ENCODE measurements around the gene GNAQ.

The GNAQ gene

DNA sequence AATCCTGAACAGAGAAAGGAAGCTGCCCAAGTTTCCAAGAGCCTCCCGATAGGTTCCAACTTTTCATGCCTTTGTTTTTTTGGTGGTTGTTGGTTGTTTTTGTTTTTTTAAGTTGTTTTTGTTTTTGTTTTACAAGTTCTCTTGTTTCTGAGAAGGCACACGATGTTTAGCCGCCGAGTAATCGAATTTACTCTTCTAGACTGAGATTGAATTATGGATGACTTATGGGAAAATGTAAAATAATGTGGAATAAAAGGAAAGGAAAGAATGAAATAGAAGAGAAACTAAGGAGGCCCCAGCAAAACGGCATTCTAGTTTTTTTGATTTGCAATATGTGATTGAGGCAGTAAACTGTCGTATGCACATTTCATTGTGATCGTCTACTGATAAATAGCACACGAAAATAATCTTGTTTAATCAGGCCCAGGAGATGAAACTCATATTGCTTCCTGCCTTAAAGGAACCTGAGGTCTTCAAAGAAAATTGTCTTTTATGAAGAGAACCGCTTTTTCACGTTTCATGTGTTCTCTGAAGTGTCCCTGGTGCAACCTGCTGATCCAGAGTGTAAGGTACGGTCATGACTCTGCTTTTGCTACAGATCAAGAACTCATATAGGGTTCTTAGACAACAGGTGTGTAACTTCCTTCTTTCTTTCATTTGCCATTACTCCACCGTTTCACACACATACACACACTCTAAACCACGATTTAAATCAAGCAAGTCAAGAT lies 1.3 kb upstream of the GNAQ start:
- no peak for DNase-seq (ENCODE audit: low read depth)
- H3K4me3 ChIP-seq (ENCODE audit: low read length) = peak overlapping the region; percentile 70
- TF ChIP-seq, protein P1, sequence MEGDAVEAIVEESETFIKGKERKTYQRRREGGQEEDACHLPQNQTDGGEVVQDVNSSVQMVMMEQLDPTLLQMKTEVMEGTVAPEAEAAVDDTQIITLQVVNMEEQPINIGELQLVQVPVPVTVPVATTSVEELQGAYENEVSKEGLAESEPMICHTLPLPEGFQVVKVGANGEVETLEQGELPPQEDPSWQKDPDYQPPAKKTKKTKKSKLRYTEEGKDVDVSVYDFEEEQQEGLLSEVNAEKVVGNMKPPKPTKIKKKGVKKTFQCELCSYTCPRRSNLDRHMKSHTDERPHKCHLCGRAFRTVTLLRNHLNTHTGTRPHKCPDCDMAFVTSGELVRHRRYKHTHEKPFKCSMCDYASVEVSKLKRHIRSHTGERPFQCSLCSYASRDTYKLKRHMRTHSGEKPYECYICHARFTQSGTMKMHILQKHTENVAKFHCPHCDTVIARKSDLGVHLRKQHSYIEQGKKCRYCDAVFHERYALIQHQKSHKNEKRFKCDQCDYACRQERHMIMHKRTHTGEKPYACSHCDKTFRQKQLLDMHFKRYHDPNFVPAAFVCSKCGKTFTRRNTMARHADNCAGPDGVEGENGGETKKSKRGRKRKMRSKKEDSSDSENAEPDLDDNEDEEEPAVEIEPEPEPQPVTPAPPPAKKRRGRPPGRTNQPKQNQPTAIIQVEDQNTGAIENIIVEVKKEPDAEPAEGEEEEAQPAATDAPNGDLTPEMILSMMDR (conservative IDR thresholded peaks at IDR 0.05; ENCODE audit: low read depth, low read length) = no peak

GRCh38 chr9:78031893-78032729 lies 500 bp upstream of the GNAQ start:
- peak overlapping the region; percentile 70 for H3K4me3 ChIP-seq (ENCODE audit: low read length)
- DNase-seq (ENCODE audit: low read depth) = peak; percentile 79
- TF ChIP-seq, protein P1 (conservative IDR thresholded peaks at IDR 0.05; ENCODE audit: low read depth, low read length) = no peak

- TF ChIP-seq, protein P1 (conservative IDR thresholded peaks at IDR 0.05; ENCODE audit: low read depth, low read length) = no peak
- peak; percentile 13 for DNase-seq (ENCODE audit: low read depth)
- H3K4me3 ChIP-seq (ENCODE audit: low read length) = peak overlapping the region; percentile 82
Observed at GRCh38 chr9:78030553-78031443, 813 bp downstream of the GNAQ start.

DNA sequence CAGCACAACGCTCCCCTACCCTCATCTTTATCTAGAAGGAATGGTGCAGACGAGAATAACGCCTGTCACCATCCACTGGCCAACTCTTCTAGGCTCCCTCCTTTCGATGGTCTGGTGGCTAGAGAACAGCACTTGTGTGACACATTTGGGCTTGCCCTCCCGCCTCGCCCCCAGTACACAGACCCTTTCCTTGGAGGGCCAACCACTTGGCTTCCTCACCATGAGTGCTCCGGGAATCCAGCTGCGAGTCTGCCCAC lies 1.4 kb downstream of the GNAQ start:
- no peak for DNase-seq (ENCODE audit: low read depth)
- TF ChIP-seq, protein P1 (conservative IDR thresholded peaks at IDR 0.05; ENCODE audit: low read depth, low read length) = no peak
- H3K4me3 ChIP-seq (ENCODE audit: low read length) = peak overlapping the region; percentile 82

DNA sequence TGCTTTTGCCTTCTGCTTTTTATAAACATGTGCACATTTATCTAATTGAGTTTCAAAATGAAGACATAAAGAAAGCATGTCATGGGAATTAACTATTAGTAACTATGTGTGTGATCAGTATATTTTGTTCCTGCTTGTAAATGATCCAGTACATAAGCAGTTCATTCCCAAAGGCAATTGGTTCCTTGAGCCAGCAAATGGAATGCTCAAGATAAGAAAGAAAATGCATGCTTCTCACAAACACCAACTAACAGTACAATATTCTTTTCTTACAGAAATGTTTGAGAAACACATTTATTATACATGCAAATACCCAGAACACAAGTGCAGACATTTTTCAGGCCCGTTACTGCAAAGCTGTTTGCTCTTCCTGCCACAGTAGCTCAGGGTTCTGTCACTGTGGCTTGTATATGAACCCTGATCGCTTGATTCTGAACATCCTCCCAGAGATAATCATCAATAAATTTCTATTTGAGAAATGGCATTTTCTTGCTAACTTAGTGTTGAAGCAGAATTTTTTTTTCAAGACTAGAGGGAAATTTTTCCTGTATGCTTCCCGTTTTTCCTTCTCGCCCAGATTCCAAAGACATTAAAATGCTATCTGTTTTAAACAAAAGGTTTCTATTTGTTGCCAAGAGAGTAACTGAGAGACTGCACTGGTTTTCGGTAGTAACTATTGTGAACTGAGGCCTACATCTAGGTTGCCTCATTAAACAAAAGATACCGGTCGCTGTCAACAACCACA lies 1.9 kb downstream of the GNAQ start:
- H3K4me3 ChIP-seq (ENCODE audit: low read length) = peak overlapping the region; percentile 82
- TF ChIP-seq, protein P1 (conservative IDR thresholded peaks at IDR 0.05; ENCODE audit: low read depth, low read length) = no peak
- DNase-seq (ENCODE audit: low read depth) = no peak

GRCh38 chr9:78028926-78029325 lies 2.7 kb downstream of the GNAQ start:
- no peak for DNase-seq (ENCODE audit: low read depth)
- TF ChIP-seq, protein P1 (conservative IDR thresholded peaks at IDR 0.05; ENCODE audit: low read depth, low read length) = no peak
- H3K4me3 ChIP-seq (ENCODE audit: low read length) = peak overlapping the region; percentile 82
